GM12878 (cell line): ENCODE results near the gene ERICH4. TPM values are rescaled to one million over a fixed set of nuclear protein-coding genes. Genes with fewer than 3 reads are reported as not detected.
A peak's percentile ranks its signal among the peaks of the same experiment; 100 is the strongest.

ENCODE experiments used
- CHD2 ChIP-seq: IDR thresholded peaks from 2 replicates; pipeline ENCODE4 v1.6.1; 2011; ENCODE audit warnings: low read depth, low read length, improper control_type of control experiment, borderline replicate concordance
- SRF ChIP-seq, 2 experiments: IDR thresholded peaks; 2 replicates each; pipeline ENCODE4 v1.6.1; 2011; ENCODE audit warnings: low read depth in 2 of 2, low read length in 2 of 2, mild to moderate bottlenecking in 1 of 2, moderate library complexity in 1 of 2
- polyA plus RNA-seq, 11 experiments: library from polyadenylated mRNA; depleted of rRNA in 4 of 11; unstranded in 6 of 11; stranded (reverse) in 5 of 11; fragments of >200 nt; fragmentation: Nextera tagmentation in 4 of 11; fragmentation: Illumina TruSeq in 1 of 11; extraction: Ambion mirVana in 4 of 11; extraction: Trizol in 1 of 11; gene quantifications; 1 replicate in 1 of 11; 2 replicates in 10 of 11; pipeline versions ENCODE4 v1.2.1 to v1.2.3, GENCODE V29; 2011 to 2016; ENCODE audit warnings: inconsistent platforms in 2 of 11, missing spikeins in 2 of 11, low read depth in 1 of 11
- total RNA-seq, 4 experiments: library from RNA; depleted of rRNA in 3 of 4; stranded (reverse); fragments of >200 nt in 3 of 4; fragmentation: Illumina TruSeq in 1 of 4; extraction: Trizol in 1 of 4; gene quantifications; 2 replicates each; pipeline versions ENCODE4 v1.2.1 to v1.2.3, GENCODE V29; 2013 to 2021
- TF ChIP-seq, protein P1 (sequence below): fragments of 450-650 bp; IDR thresholded peaks from 2 replicates; pipeline ENCODE4 v1.6.1; 2017; ENCODE audit warnings: mild to moderate bottlenecking, moderate library complexity
- TF ChIP-seq, protein P2 (sequence below): fragments of 450-650 bp; IDR thresholded peaks from 2 replicates; pipeline ENCODE4 v1.6.1; 2017; ENCODE audit warnings: low read depth, mild to moderate bottlenecking, moderate library complexity

ERICH4 gene
- total and polyA plus RNA-seq, 10 of the 15 experiments (the other 5 are each of a cell fraction or from before 2014, with no cell fraction given), result not detected

DNA sequence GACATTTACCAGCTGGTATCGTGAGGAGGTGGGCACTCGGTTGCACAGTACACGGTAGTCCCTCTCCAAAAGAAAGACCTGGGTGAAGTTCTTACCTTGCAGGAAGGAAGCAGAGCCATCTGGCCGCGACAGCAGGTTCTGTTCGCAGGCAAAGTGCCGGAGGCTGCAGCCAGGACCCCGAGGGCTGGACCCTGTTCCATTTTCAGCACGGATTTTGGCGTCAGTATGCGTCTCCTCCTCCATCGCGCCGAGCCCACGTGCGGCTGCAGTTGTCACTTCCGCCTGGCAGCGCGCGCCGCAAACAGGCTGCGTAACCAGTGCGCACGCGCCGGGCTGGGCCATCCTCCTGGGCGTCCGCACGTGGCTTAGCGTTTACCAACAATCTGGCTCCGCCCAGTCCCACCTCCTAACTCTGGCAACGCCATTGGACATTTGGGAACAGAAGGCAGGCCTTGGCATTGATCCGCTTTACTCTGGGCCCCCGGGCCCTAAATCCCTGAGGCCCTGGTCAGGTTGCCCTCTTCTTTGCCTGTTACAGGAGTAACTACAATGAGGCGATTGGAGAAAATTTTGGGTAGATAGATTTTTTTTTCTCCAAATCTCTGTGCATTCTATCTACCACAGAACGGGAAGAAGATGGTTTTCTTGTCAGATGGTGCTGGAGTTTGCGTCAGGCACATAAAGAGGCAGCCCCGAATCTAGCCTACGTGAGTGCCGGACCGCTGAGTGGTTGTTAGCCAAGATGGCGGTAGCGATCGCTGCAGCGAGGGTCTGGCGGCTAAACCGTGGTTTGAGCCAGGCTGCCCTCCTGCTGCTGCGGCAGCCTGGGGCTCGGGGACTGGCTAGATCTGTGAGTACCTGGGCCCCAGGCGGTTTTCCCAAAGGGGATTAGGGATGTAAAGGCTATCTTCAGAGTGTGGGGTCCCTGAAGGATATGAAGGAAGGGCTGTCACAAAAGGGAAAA is 45.6 kb upstream of the ERICH4 start, which contains the start of the genes BCKDHA and EXOSC5 (continued):
- TF ChIP-seq, protein P1, sequence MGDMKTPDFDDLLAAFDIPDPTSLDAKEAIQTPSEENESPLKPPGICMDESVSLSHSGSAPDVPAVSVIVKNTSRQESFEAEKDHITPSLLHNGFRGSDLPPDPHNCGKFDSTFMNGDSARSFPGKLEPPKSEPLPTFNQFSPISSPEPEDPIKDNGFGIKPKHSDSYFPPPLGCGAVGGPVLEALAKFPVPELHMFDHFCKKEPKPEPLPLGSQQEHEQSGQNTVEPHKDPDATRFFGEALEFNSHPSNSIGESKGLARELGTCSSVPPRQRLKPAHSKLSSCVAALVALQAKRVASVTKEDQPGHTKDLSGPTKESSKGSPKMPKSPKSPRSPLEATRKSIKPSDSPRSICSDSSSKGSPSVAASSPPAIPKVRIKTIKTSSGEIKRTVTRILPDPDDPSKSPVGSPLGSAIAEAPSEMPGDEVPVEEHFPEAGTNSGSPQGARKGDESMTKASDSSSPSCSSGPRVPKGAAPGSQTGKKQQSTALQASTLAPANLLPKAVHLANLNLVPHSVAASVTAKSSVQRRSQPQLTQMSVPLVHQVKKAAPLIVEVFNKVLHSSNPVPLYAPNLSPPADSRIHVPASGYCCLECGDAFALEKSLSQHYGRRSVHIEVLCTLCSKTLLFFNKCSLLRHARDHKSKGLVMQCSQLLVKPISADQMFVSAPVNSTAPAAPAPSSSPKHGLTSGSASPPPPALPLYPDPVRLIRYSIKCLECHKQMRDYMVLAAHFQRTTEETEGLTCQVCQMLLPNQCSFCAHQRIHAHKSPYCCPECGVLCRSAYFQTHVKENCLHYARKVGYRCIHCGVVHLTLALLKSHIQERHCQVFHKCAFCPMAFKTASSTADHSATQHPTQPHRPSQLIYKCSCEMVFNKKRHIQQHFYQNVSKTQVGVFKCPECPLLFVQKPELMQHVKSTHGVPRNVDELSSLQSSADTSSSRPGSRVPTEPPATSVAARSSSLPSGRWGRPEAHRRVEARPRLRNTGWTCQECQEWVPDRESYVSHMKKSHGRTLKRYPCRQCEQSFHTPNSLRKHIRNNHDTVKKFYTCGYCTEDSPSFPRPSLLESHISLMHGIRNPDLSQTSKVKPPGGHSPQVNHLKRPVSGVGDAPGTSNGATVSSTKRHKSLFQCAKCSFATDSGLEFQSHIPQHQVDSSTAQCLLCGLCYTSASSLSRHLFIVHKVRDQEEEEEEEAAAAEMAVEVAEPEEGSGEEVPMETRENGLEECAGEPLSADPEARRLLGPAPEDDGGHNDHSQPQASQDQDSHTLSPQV, result peak; percentile 97
- TF ChIP-seq SRF (IDR thresholded peaks at IDR 0.05; ENCODE audit: low read depth in 2 of 2, low read length in 2 of 2) (no peak), CHD2 (peak; percentile 69; the same call in 1 of the 2 replicates)
- TF ChIP-seq, protein P2, sequence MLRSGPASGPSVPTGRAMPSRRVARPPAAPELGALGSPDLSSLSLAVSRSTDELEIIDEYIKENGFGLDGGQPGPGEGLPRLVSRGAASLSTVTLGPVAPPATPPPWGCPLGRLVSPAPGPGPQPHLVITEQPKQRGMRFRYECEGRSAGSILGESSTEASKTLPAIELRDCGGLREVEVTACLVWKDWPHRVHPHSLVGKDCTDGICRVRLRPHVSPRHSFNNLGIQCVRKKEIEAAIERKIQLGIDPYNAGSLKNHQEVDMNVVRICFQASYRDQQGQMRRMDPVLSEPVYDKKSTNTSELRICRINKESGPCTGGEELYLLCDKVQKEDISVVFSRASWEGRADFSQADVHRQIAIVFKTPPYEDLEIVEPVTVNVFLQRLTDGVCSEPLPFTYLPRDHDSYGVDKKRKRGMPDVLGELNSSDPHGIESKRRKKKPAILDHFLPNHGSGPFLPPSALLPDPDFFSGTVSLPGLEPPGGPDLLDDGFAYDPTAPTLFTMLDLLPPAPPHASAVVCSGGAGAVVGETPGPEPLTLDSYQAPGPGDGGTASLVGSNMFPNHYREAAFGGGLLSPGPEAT, result peak; percentile 98
